Measurements from ENCODE around the gene F2RL2. TPM values are rescaled to one million over a fixed set of nuclear protein-coding genes. Genes with fewer than 3 reads are reported as not detected.

The F2RL2 gene
- total RNA-seq, 1 experiment from 2014 or later = not detected

- no peaks in the 10 kb centered on the region for H3K9me3 Mint-ChIP-seq
- Histone ChIP-seq H2AFZ (ENCODE audit: low read length) (no peak overlapping the region), H3K4me1 (ENCODE audit: insufficient read depth, low read length) (peaks cover 7% of the 10 kb centered on the region; the same call in 1 of the 2 replicates), H4K91ac (ENCODE audit: insufficient read length, low read depth, low read length) (no peak overlapping the region), H3K4ac (ENCODE audit: low read depth, low read length) (no peak overlapping the region), H3K18ac (ENCODE audit: insufficient read length, low read depth, low read length) (no peak overlapping the region), H3K27ac (ENCODE audit: insufficient read length, low read depth, low read length) (no peak overlapping the region), H3K14ac (ENCODE audit: insufficient read depth, low read length) (no peak overlapping the region), H3K79me1 (ENCODE audit: insufficient read depth, low read depth, low read length, poor library complexity, severe bottlenecking) (no peaks in the 10 kb centered on the region), H3K23ac (ENCODE audit: insufficient read length, low read depth, low read length) (no peak overlapping the region), H3K9ac (ENCODE audit: extremely low read depth, insufficient read length, low read length) (no peak overlapping the region), H2BK120ac (ENCODE audit: low read depth, low read length, poor library complexity, severe bottlenecking) (no peak overlapping the region), H2BK12ac (ENCODE audit: insufficient read length, low read depth, low read length) (no peak overlapping the region), H4K8ac (replicated peaks; ENCODE audit: insufficient read length, low read depth, low read length) (no peak overlapping the region), H3K23me2 (ENCODE audit: insufficient read length, low read depth, low read length, poor library complexity, severe bottlenecking) (no peaks in the 10 kb centered on the region), H3T11ph (ENCODE audit: low read length) (no peak overlapping the region), H3K56ac (ENCODE audit: insufficient read length, low read depth, low read length) (no peak overlapping the region), H3K79me2 (ENCODE audit: insufficient read depth, low read length) (no peaks in the 10 kb centered on the region), H3K4me2 (ENCODE audit: insufficient read depth, insufficient read length, low read length) (no peak overlapping the region), H4K20me1 (ENCODE audit: control insufficient read depth, insufficient read depth, insufficient read length) (peaks cover 2% of the 10 kb centered on the region), H2BK15ac (ENCODE audit: low read depth, low read length) (no peak overlapping the region), H2BK20ac (ENCODE audit: low read depth, low read length, poor library complexity, severe bottlenecking) (no peak overlapping the region), H2AK5ac (ENCODE audit: insufficient read length, low read length) (no peak overlapping the region), H4K5ac (ENCODE audit: insufficient read length, low read depth, low read length) (no peak overlapping the region), H2BK5ac (ENCODE audit: insufficient read length, low read length) (no peak overlapping the region), H3K9me3 (ENCODE audit: control insufficient read depth, low read depth, low read length) (no peaks in the 10 kb centered on the region), H3K27me3 (ENCODE audit: insufficient read depth, low read length) (no peaks in the 10 kb centered on the region)
- TF ChIP-seq CTCF (conservative IDR thresholded peaks at IDR 0.05) = no peak
- H3K36me3 Mint-ChIP-seq (ENCODE audit: insufficient read depth in 1 of 3, low read depth in 3 of 3) = 0 out of 7 replicates have a peak, but pooled peaks cover 0 to 2% (median 0%) of the 10 kb centered on the region in 3 experiments
- peaks cover 7 to 8% of the 10 kb centered on the region in 2 experiments for H3K4me1 Mint-ChIP-seq
- no CpG with 5 or more reads among the region's 3 CpGs for WGBS (ENCODE audit: extremely low coverage, insufficient read length, low lambda C conversion rate)
- no peaks in the 10 kb centered on the region for H3K27me3 Mint-ChIP-seq (ENCODE audit: low read depth)
- H3K27ac Mint-ChIP-seq = no peak overlapping the region; a peak in 1 of 7 replicates
- DNase-seq = no peak
- H3K4me3 Mint-ChIP-seq = no peak overlapping the region
Observed at GRCh38 chr5:76585783-76586217, 37.4 kb downstream of the F2RL2 start.

Measured in H9 (cell line).